H1 (cell line): ENCODE measurements around the gene JAG2. TPM values are rescaled to one million over a fixed set of nuclear protein-coding genes. Genes with fewer than 3 reads are reported as not detected.
A peak's percentile ranks its signal among the peaks of the same experiment; 100 is the strongest.

ENCODE experiments used
- CTCF ChIA-PET: fragments of 300-600 bp; sonication (Branson Sonifier 250); formaldehyde crosslinking; loops from one replicate; lab custom pipeline; 2021; ENCODE audit not compliant: partially characterized antibody; lab: Charles Lee
- POLR2A ChIA-PET: fragments of 300-600 bp; sonication (Branson Sonifier 250); formaldehyde crosslinking; loops from one replicate; lab custom pipeline; 2021; ENCODE audit warnings: inconsistent platforms; ENCODE audit not compliant: partially characterized antibody; lab: Charles Lee
- DNase-seq, 2 experiments: peaks; one replicate each; pipeline versions ENCODE4 v3.0.0 to v3.0.0-alpha.2; 2010 to 2022; ENCODE audit warnings: low spot score in 2 of 2, low read depth in 1 of 2, mixed read lengths in 1 of 2
- FAIRE-seq: peaks from 2 replicates; lab custom pipeline; 2011; peaks lifted over from hg19 to GRCh38; lab: Jason Lieb, UNC
- H2AFZ ChIP-seq: 2 replicates; pipeline ENCODE4 v1.8.1; 2012; ENCODE audit warnings: low read length, inconsistent platforms
- H2AK5ac ChIP-seq: 2 replicates; pipeline ENCODE4 v1.6.1; 2013; ENCODE audit warnings: low read depth, low read length
- H2BK120ac ChIP-seq: replicated peaks from 2 replicates; pipeline ENCODE3; 2013; ENCODE audit warnings: low read depth, low read length, inconsistent platforms
- H2BK12ac ChIP-seq: 2 replicates; pipeline ENCODE4 v1.6.1; 2013; ENCODE audit warnings: low read depth, low read length
- H2BK15ac ChIP-seq: 2 replicates; pipeline ENCODE4 v1.6.1; 2013; ENCODE audit warnings: low read length
- H2BK20ac ChIP-seq: 2 replicates; pipeline ENCODE4 v1.6.1; 2013; ENCODE audit warnings: low read length
- H2BK5ac ChIP-seq: 2 replicates; pipeline ENCODE4 v1.6.1; 2013; ENCODE audit warnings: low read depth, low read length
- H3K14ac ChIP-seq: 2 replicates; pipeline ENCODE4 v1.6.1; 2013; ENCODE audit warnings: inconsistent platforms; ENCODE audit not compliant: insufficient read length
- H3K18ac ChIP-seq: 2 replicates; pipeline ENCODE4 v1.6.1; 2013; ENCODE audit warnings: low read length; ENCODE audit errors: extremely low read depth
- H3K23ac ChIP-seq: 2 replicates; pipeline ENCODE4 v1.6.1; 2013; ENCODE audit warnings: inconsistent platforms; ENCODE audit not compliant: insufficient read length
- H3K23me2 ChIP-seq: 2 replicates; pipeline ENCODE4 v1.6.1; 2013; ENCODE audit warnings: low read depth, low read length
- H3K27ac ChIP-seq: 2 replicates; pipeline ENCODE4 v1.6.1; 2011; ENCODE audit warnings: low read depth, low read length, inconsistent platforms
- H3K27me3 ChIP-seq, 4 experiments: replicated peaks in 1 of 4; 1 replicate in 1 of 4; 2 replicates in 3 of 4; pipeline versions ENCODE4 v1.6.1 to v1.8.1; 2011 to 2013; ENCODE audit warnings: low read length in 3 of 4, mild to moderate bottlenecking in 3 of 4, inconsistent platforms in 2 of 4, mixed read lengths in 2 of 4, moderate library complexity in 1 of 4; ENCODE audit not compliant: control insufficient read depth in 3 of 4, insufficient read depth in 3 of 4; ENCODE audit errors: extremely low read depth in 1 of 4
- H3K36me3 ChIP-seq, 4 experiments: 2 replicates each; pipeline versions ENCODE4 v1.6.1 to v1.8.1; 2011 to 2013; ENCODE audit warnings: mild to moderate bottlenecking in 4 of 4, low read length in 3 of 4, moderate library complexity in 2 of 4, control low read depth in 1 of 4, inconsistent platforms in 1 of 4; ENCODE audit not compliant: insufficient read depth in 4 of 4, control insufficient read depth in 2 of 4
- H3K4ac ChIP-seq: replicated peaks from 2 replicates; pipeline ENCODE3; 2013; ENCODE audit warnings: low read length, low read depth, mixed read lengths, inconsistent platforms; ENCODE audit not compliant: insufficient read length
- H3K4me1 ChIP-seq, 4 experiments: replicated peaks in 1 of 4; 1 replicate in 1 of 4; 2 replicates in 3 of 4; pipeline versions ENCODE4 v1.6.1 to v1.8.1; 2011 to 2013; ENCODE audit warnings: low read length in 3 of 4, inconsistent platforms in 2 of 4, mixed read lengths in 1 of 4; ENCODE audit not compliant: insufficient read depth in 4 of 4, control insufficient read depth in 3 of 4
- H3K4me2 ChIP-seq, 2 experiments: 2 replicates each; pipeline versions ENCODE4 v1.6.1 to v1.8.1; 2011 to 2013; ENCODE audit warnings: low read depth in 2 of 2, low read length in 2 of 2, control low read depth in 1 of 2, inconsistent platforms in 1 of 2, mild to moderate bottlenecking in 1 of 2; ENCODE audit not compliant: insufficient read depth in 1 of 2
- H3K4me3 ChIP-seq, 4 experiments: fragments of 200-600, 300-600 bp in 1 of 4; sonication (generic), shearing (Covaris generic), sonication (Bioruptor Twin) in 1 of 4; 2 replicates each; pipeline versions ENCODE4 v1.5.1 to v1.8.1; 2011 to 2016; ENCODE audit warnings: low read length in 4 of 4, low read depth in 3 of 4, control low read depth in 2 of 4, inconsistent platforms in 2 of 4, mild to moderate bottlenecking in 2 of 4, mixed read lengths in 1 of 4, moderate library complexity in 1 of 4; ENCODE audit not compliant: insufficient read depth in 2 of 4; ENCODE audit errors: extremely low read depth in 1 of 4
- H3K56ac ChIP-seq: replicated peaks from 2 replicates; pipeline ENCODE3; 2013; ENCODE audit warnings: low read depth, mild to moderate bottlenecking, mixed read lengths, low read length, inconsistent platforms; ENCODE audit not compliant: insufficient read length
- H3K79me1 ChIP-seq: 2 replicates; pipeline ENCODE4 v1.6.1; 2013; ENCODE audit warnings: low read depth, low read length, control low read depth
- H3K79me2 ChIP-seq, 2 experiments: 2 replicates each; pipeline versions ENCODE4 v1.6.1 to v1.8.1; 2012 to 2013; ENCODE audit warnings: low read length in 2 of 2, mild to moderate bottlenecking in 2 of 2, inconsistent platforms in 1 of 2; ENCODE audit not compliant: insufficient read depth in 2 of 2, control insufficient read depth in 1 of 2
- H3K9ac ChIP-seq, 4 experiments: replicated peaks in 1 of 4; 1 replicate in 1 of 4; 2 replicates in 3 of 4; pipeline versions ENCODE4 v1.6.1 to v1.8.1; 2011 to 2013; ENCODE audit warnings: low read depth in 3 of 4, low read length in 3 of 4, control low read depth in 2 of 4, mild to moderate bottlenecking in 2 of 4, moderate library complexity in 2 of 4, inconsistent platforms in 1 of 4; ENCODE audit errors: extremely low read depth in 1 of 4
- H3K9me3 ChIP-seq, 2 experiments: 2 replicates each; pipeline versions ENCODE4 v1.6.1 to v1.8.1; 2012 to 2013; ENCODE audit warnings: mild to moderate bottlenecking in 2 of 2, moderate library complexity in 2 of 2, control low read depth in 1 of 2, inconsistent platforms in 1 of 2, low read depth in 1 of 2, low read length in 1 of 2, mixed read lengths in 1 of 2; ENCODE audit not compliant: insufficient read depth in 2 of 2
- H4K20me1 ChIP-seq, 2 experiments: replicated peaks in 1 of 2; 2 replicates each; pipeline versions ENCODE3 to v1.8.1; 2011 to 2013; ENCODE audit warnings: inconsistent platforms in 2 of 2, low read length in 2 of 2, mild to moderate bottlenecking in 1 of 2; ENCODE audit not compliant: insufficient read depth in 2 of 2, control insufficient read depth in 1 of 2
- H4K5ac ChIP-seq: 2 replicates; pipeline ENCODE4 v1.6.1; 2013; ENCODE audit warnings: low read length, low read depth, mixed read lengths, inconsistent platforms; ENCODE audit not compliant: insufficient read length
- H4K8ac ChIP-seq: 2 replicates; pipeline ENCODE4 v1.8.0; 2013; ENCODE audit warnings: mild to moderate bottlenecking, moderate library complexity, low read length, inconsistent platforms; ENCODE audit not compliant: insufficient read depth; ENCODE audit errors: extremely low read depth
- H4K91ac ChIP-seq: replicated peaks from 2 replicates; pipeline ENCODE3; 2013; ENCODE audit warnings: low read length, mixed read lengths, inconsistent platforms; ENCODE audit not compliant: insufficient read length
- CEBPB ChIP-seq: IDR thresholded peaks from 2 replicates; pipeline ENCODE4 v1.6.1; 2012; ENCODE audit warnings: low read depth, low read length
- GTF2F1 ChIP-seq: IDR thresholded peaks from 2 replicates; pipeline ENCODE4 v1.6.1; 2012; ENCODE audit warnings: low read depth, low read length, improper control_type of control experiment, borderline replicate concordance
- RAD21 ChIP-seq, 2 experiments: IDR thresholded peaks in 1 of 2; conservative IDR thresholded peaks in 1 of 2; 2 replicates each; pipeline ENCODE4 v1.6.1; 2011; ENCODE audit warnings: low read depth in 2 of 2, low read length in 2 of 2, improper control_type of control experiment in 1 of 2, inconsistent platforms in 1 of 2, mild to moderate bottlenecking in 1 of 2, moderate library complexity in 1 of 2
- SP1 ChIP-seq: IDR thresholded peaks from 2 replicates; pipeline ENCODE4 v1.6.1; 2011; ENCODE audit warnings: low read depth, low read length
- SP4 ChIP-seq: IDR thresholded peaks from 2 replicates; pipeline ENCODE4 v1.6.1; 2012; ENCODE audit warnings: low read length, inconsistent platforms
- TEAD4 ChIP-seq: IDR thresholded peaks from 2 replicates; pipeline ENCODE4 v1.6.1; 2012; ENCODE audit warnings: low read depth, low read length, inconsistent platforms, mixed read lengths
- USF2 ChIP-seq: IDR thresholded peaks from 2 replicates; pipeline ENCODE4 v1.6.1; 2011; ENCODE audit warnings: low read length, improper control_type of control experiment
- WGBS, 2 experiments: shearing (Covaris generic) in 1 of 2; methylation state at CpG; one replicate each; pipeline versions ENCODE4 v1.1.6 to v1.1.7; 2013 to 2015; ENCODE audit warnings: low lambda C conversion rate in 2 of 2, mixed read lengths in 2 of 2, inconsistent platforms in 1 of 2, low coverage in 1 of 2, missing lambda C conversion rate in 1 of 2; ENCODE audit not compliant: insufficient replicate concordance in 2 of 2, insufficient coverage in 1 of 2, insufficient read length in 1 of 2; ENCODE audit errors: extremely low coverage in 1 of 2, missing lambda C conversion rate in 1 of 2; 5-methylcytosine and 5-hydroxymethylcytosine counted together
- polyA plus RNA-seq, 7 experiments: library from polyadenylated mRNA; depleted of rRNA in 3 of 7; stranded (reverse) in 5 of 7; unstranded in 2 of 7; fragments of >200 nt in 5 of 7; fragments of 200-250 nt in 2 of 7; gene quantifications; 1 replicate in 5 of 7; 2 replicates in 1 of 7; 4 replicates in 1 of 7; pipeline versions ENCODE4 v1.2.1 to v1.2.3, GENCODE V29; 2011 to 2013; ENCODE audit warnings: missing spikeins in 2 of 7, mixed read lengths in 2 of 7
- total RNA-seq: library from RNA; stranded (reverse); fragmentation: NEBNext Ultra II Directional; extraction: Animal tissue kit (Norgen Biotek cat#: 25700); gene quantifications from 2 replicates; pipeline ENCODE4 v1.2.1, GENCODE V29; 2021

The JAG2 gene
- total and polyA plus RNA-seq, 2 of the 8 experiments (the other 6 are each of a cell fraction or from before 2014, with no cell fraction given), result 2.8 to 6.2 TPM

- no peak overlapping the region for H2AK5ac ChIP-seq
- FAIRE-seq, result no peak
- no peak for DNase-seq
- H2BK20ac ChIP-seq, result no peak overlapping the region
- CTCF ChIA-PET, result interaction anchor here (0.7 to 2.6 kb wide), 4 partner anchors 9 to 67 kb away, joined by 3 to 12 read pairs (median 8); partner anchors contain the start of gene JAG2
- no peak overlapping the region for H3K4me3 ChIP-seq
- H4K8ac ChIP-seq, result peak overlapping the region; percentile 57; the same call in 1 of the 2 replicates
- H3K4me1 ChIP-seq, result peaks cover 0 to 6% (median 0%) of the 10 kb centered on the region in 4 experiments; a peak in 4 of 7 replicates
- H2BK15ac ChIP-seq, result peak overlapping the region; percentile 46; the same call in 1 of the 2 replicates
- POLR2A ChIA-PET, result no interaction called here
- no peaks in the 10 kb centered on the region for H3K9me3 ChIP-seq
- H4K5ac ChIP-seq, result no peak overlapping the region
- 0 out of 2 replicates have a peak overlapping the region, but pooled peaks have one; percentile 24 for H2BK5ac ChIP-seq
- H3K56ac ChIP-seq, result no peak overlapping the region
- no peak overlapping the region for H2AFZ ChIP-seq
- H3K9ac ChIP-seq, result no peak overlapping the region
- no peaks in the 10 kb centered on the region for H3K79me1 ChIP-seq
- no peak overlapping the region for H3K14ac ChIP-seq
- H3K36me3 ChIP-seq, result no peaks in the 10 kb centered on the region
- H3K4me2 ChIP-seq, result no peak overlapping the region
- H4K20me1 ChIP-seq, result peaks cover 0 to 2% of the 10 kb centered on the region in 2 experiments
- no peak overlapping the region for H3K27ac ChIP-seq
- no peak overlapping the region; the same call in 1 of the 2 replicates for H3K18ac ChIP-seq
- H2BK120ac ChIP-seq, result no peak overlapping the region
- 84% methylated on average over 30 of the region's 31 CpGs; no CpG with 5 or more reads in 1 of the 2 experiments for WGBS, 2 experiments
- no peak overlapping the region for H4K91ac ChIP-seq
- H3K23me2 ChIP-seq, result 0 out of 2 replicates have a peak, but pooled peaks cover 2% of the 10 kb centered on the region
- H3K79me2 ChIP-seq, result no peaks in the 10 kb centered on the region
- no peak overlapping the region for H3K4ac ChIP-seq
- H3K27me3 ChIP-seq, result no peaks in the 10 kb centered on the region
- H2BK12ac ChIP-seq, result peak overlapping the region; percentile 60; the same call in 1 of the 2 replicates
- no peak overlapping the region for H3K23ac ChIP-seq
- no peak for TF ChIP-seq SP1
- TF ChIP-seq CEBPB, result no peak
- TF ChIP-seq RAD21 (IDR thresholded peaks at IDR 0.05 in 1 of 2, conservative IDR thresholded peaks at IDR 0.05 in 1 of 2; ENCODE audit: low read depth in 2 of 2, low read length in 2 of 2), result no peak
- no peak for TF ChIP-seq SP4
- no peak for TF ChIP-seq TEAD4
- no peak for TF ChIP-seq GTF2F1
- TF ChIP-seq USF2, result no peak
Observed at GRCh38 chr14:105156414-105157375, 11.9 kb downstream of the JAG2 start.
